GM12878 (cell line): ENCODE data around the gene PRCC. TPM values are rescaled to one million over a fixed set of nuclear protein-coding genes. Genes with fewer than 3 reads are reported as not detected.

Experiments
- ATAC-seq: fragments of 200-7000 bp; cut with Tn5 transposase; 3 replicates; pipeline ENCODE4 v1.9.1; 2020; ENCODE audit warnings: mild to moderate bottlenecking, moderate library complexity
- BruUV-seq: library from RNA; stranded (reverse); fragments of 400-500 nt; replicated peaks from 2 replicates; lab custom pipeline; 2021; lab: Mats Ljungman, UMichigan
- CTCF ChIA-PET: fragments of 300-600 bp; sonication (Branson Sonifier 250); formaldehyde crosslinking; extraction: SDS; loops from one replicate; lab custom pipeline; 2021; ENCODE audit warnings: inconsistent platforms; lab: Yijun Ruan, JAX
- POLR2A ChIA-PET: fragments of 350-600 bp; formaldehyde crosslinking; extraction: SDS; loops from one replicate; lab custom pipeline; 2021; ENCODE audit warnings: inconsistent platforms; lab: Charles Lee
- RAD21 ChIA-PET: fragments of 300-600 bp; sonication (Branson Sonifier 250); formaldehyde crosslinking; loops from one replicate; lab custom pipeline; 2023; ENCODE audit warnings: antibody characterized with exemption; ENCODE audit not compliant: unreplicated experiment; lab: Charles Lee
- SMC1A ChIA-PET: fragments of 300-600 bp; sonication (Branson Sonifier 250); formaldehyde crosslinking; loops from one replicate; lab custom pipeline; 2023; ENCODE audit not compliant: unreplicated experiment, uncharacterized antibody; lab: Charles Lee
- DNase-seq: peaks from one replicate; pipeline ENCODE4 v3.0.0-alpha.2; 2011; ENCODE audit warnings: low read depth, low spot score
- FAIRE-seq: peaks from 3 replicates; lab custom pipeline; 2011; peaks lifted over from hg19 to GRCh38; lab: Jason Lieb, UNC
- H2AFZ ChIP-seq: 2 replicates; pipeline ENCODE4 v1.6.0; 2011; ENCODE audit warnings: low read depth, low read length, control low read depth; ENCODE audit not compliant: control insufficient read depth
- H3K27ac ChIP-seq: 2 replicates; pipeline ENCODE4 v1.5.1; 2011; ENCODE audit warnings: control low read depth; ENCODE audit not compliant: control insufficient read depth, insufficient read depth
- H3K27me3 ChIP-seq, 2 experiments: replicated peaks in 1 of 2; 2 replicates each; pipeline versions ENCODE4 v1.6.0 to v1.6.1; 2011; ENCODE audit warnings: low read length in 1 of 2; ENCODE audit not compliant: control insufficient read depth in 2 of 2, insufficient read depth in 2 of 2
- H3K36me3 ChIP-seq, 2 experiments: 2 replicates each; pipeline ENCODE4 v1.5.1; 2011; ENCODE audit warnings: low read length in 1 of 2; ENCODE audit not compliant: control insufficient read depth in 2 of 2, insufficient read depth in 2 of 2
- H3K4me1 ChIP-seq: 2 replicates; pipeline ENCODE4 v1.6.1; 2011; ENCODE audit warnings: mild to moderate bottlenecking, low read length, moderate library complexity, mixed read lengths; ENCODE audit not compliant: control insufficient read depth, insufficient read depth
- H3K4me2 ChIP-seq: 2 replicates; pipeline ENCODE4 v1.6.0; 2011; ENCODE audit warnings: control low read depth; ENCODE audit not compliant: control insufficient read depth, insufficient read depth
- H3K4me3 ChIP-seq: fragments of 200-600 bp; sonication (generic); 2 replicates; pipeline ENCODE4 v1.5.1; 2016
- H3K79me2 ChIP-seq: 2 replicates; pipeline ENCODE4 v1.6.0; 2011; ENCODE audit warnings: low read length; ENCODE audit not compliant: control insufficient read depth, insufficient read depth
- H3K9ac ChIP-seq: 2 replicates; pipeline ENCODE4 v1.8.0; 2011; ENCODE audit warnings: low read length, control low read depth, mixed read lengths; ENCODE audit not compliant: control insufficient read depth, insufficient read depth
- H3K9me3 ChIP-seq: replicated peaks from 3 replicates; pipeline ENCODE4 v1.5.1; 2011; ENCODE audit warnings: mild to moderate bottlenecking, low read length; ENCODE audit not compliant: control insufficient read depth, insufficient read depth
- H4K20me1 ChIP-seq: 2 replicates; pipeline ENCODE4 v1.6.0; 2011; ENCODE audit not compliant: control insufficient read depth, insufficient read depth
- EGR1 ChIP-seq, 2 experiments: IDR thresholded peaks; 1 replicate in 1 of 2; 2 replicates in 1 of 2; pipeline ENCODE4 v1.6.1; 2011 to 2012; ENCODE audit warnings: low read depth in 2 of 2, low read length in 2 of 2, borderline replicate concordance in 1 of 2, mild to moderate bottlenecking in 1 of 2, moderate library complexity in 1 of 2
- HSF1 ChIP-seq: fragments of 150-350 bp; IDR thresholded peaks from 2 replicates; pipeline ENCODE4 v1.6.1; 2014; ENCODE audit warnings: mild to moderate bottlenecking, low read depth, low read length
- MTA3 ChIP-seq: IDR thresholded peaks from 2 replicates; pipeline ENCODE4 v1.6.1; 2012; ENCODE audit warnings: low read length, inconsistent platforms, borderline replicate concordance
- USF2 ChIP-seq: IDR thresholded peaks from 2 replicates; pipeline ENCODE4 v1.6.1; 2011; ENCODE audit warnings: low read depth, low read length, improper control_type of control experiment, borderline replicate concordance
- WGBS: methylation state at CpG from one replicate; pipeline ENCODE4 v1.1.6; 2016; ENCODE audit warnings: low lambda C conversion rate; ENCODE audit not compliant: insufficient replicate concordance, insufficient coverage; ENCODE audit errors: missing lambda C conversion rate; 5-methylcytosine and 5-hydroxymethylcytosine counted together
- in situ Hi-C: fragments of 300-500 bp; cut with MboI; formaldehyde crosslinking; loops from 9 replicates; pipeline ENCODE4 v1.14.3; 2018; ENCODE audit warnings: mixed read lengths
- intact Hi-C: fragments of 100-400 bp; cut with micrococcal nuclease; formaldehyde crosslinking; loops from one replicate; pipeline ENCODE4 v1.14.2; 2022; ENCODE audit not compliant: unreplicated experiment
- polyA plus RNA-seq, 11 experiments: library from polyadenylated mRNA; depleted of rRNA in 4 of 11; unstranded in 6 of 11; stranded (reverse) in 5 of 11; fragments of >200 nt; fragmentation: Nextera tagmentation in 4 of 11; fragmentation: Illumina TruSeq in 1 of 11; extraction: Ambion mirVana in 4 of 11; extraction: Trizol in 1 of 11; gene quantifications; 1 replicate in 1 of 11; 2 replicates in 10 of 11; pipeline versions ENCODE4 v1.2.1 to v1.2.3, GENCODE V29; 2011 to 2016; ENCODE audit warnings: inconsistent platforms in 2 of 11, missing spikeins in 2 of 11, low read depth in 1 of 11
- total RNA-seq, 4 experiments: library from RNA; depleted of rRNA in 3 of 4; stranded (reverse); fragments of >200 nt in 3 of 4; fragmentation: Illumina TruSeq in 1 of 4; extraction: Trizol in 1 of 4; gene quantifications; 2 replicates each; pipeline versions ENCODE4 v1.2.1 to v1.2.3, GENCODE V29; 2013 to 2021

The PRCC gene
- total and polyA plus RNA-seq, 10 of the 15 experiments (the other 5 are each of a cell fraction or from before 2014, with no cell fraction given) = 23.8 to 132 (median 63.1) TPM

- Histone ChIP-seq H3K4me3 (no peak overlapping the region), H3K4me1 (no peaks in the 10 kb centered on the region), H3K36me3 (no peaks in the 10 kb centered on the region), H3K27me3 (no peaks in the 10 kb centered on the region), H3K9me3 (no peaks in the 10 kb centered on the region), H4K20me1 (no peaks in the 10 kb centered on the region), H3K9ac (no peak overlapping the region), H3K4me2 (no peak overlapping the region), H2AFZ (no peak overlapping the region), H3K27ac (no peak overlapping the region), H3K79me2 (no peaks in the 10 kb centered on the region)
- FAIRE-seq (no peak), ATAC-seq (no peak), DNase-seq (no peak)
- WGBS = 0% methylated on average over 1 of the region's 1 CpG
- no peak for TF ChIP-seq EGR1 (IDR thresholded peaks at IDR 0.05; ENCODE audit: borderline replicate concordance in 1 of 2, low read depth in 2 of 2, low read length in 2 of 2)
- TF ChIP-seq USF2 = no peak
- TF ChIP-seq MTA3 = no peak
- no peak for TF ChIP-seq HSF1
- in situ Hi-C loops = no loop called here
- SMC1A ChIA-PET = interaction anchor here (0.8 to 2.6 kb wide), 2 partner anchors 16 to 100 kb away, joined by 4 to 7 read pairs; no protein-coding TSS in a partner anchor
- RAD21 ChIA-PET = no interaction called here
- POLR2A ChIA-PET = interaction anchor here (1.0 kb wide), 1 partner anchor 12 kb away, joined by 3 read pairs; no protein-coding TSS in a partner anchor
- CTCF ChIA-PET = interaction anchor here (0.6 to 2.6 kb wide), 8 partner anchors 9 to 138 kb away, joined by 3 to 13 read pairs (median 3); partner anchors contain the start of gene NTRK1
- intact Hi-C loops = no loop called here
- no TSS peak for BruUV-seq
Observed at GRCh38 chr1:156826630-156827029, 59.3 kb downstream of the PRCC start.
